SK-N-SH treated with all-trans-retinoic acid at 6 μM for 48 hours (cell line): ENCODE results near the gene DIP2A.

Experiments used
- TOX ChIP-seq: fragments of 250-450 bp; sonication (Bioruptor Pico); IDR thresholded peaks from 2 replicates; pipeline ENCODE4 v1.8.0; 2021; ENCODE audit warnings: mild to moderate bottlenecking, moderate library complexity, borderline replicate concordance
- ZFP3 ChIP-seq: fragments of 250-450 bp; sonication (Bioruptor Pico); IDR thresholded peaks from 2 replicates; pipeline ENCODE4 v1.5.0; 2020; ENCODE audit warnings: mild to moderate bottlenecking, moderate library complexity

DNA sequence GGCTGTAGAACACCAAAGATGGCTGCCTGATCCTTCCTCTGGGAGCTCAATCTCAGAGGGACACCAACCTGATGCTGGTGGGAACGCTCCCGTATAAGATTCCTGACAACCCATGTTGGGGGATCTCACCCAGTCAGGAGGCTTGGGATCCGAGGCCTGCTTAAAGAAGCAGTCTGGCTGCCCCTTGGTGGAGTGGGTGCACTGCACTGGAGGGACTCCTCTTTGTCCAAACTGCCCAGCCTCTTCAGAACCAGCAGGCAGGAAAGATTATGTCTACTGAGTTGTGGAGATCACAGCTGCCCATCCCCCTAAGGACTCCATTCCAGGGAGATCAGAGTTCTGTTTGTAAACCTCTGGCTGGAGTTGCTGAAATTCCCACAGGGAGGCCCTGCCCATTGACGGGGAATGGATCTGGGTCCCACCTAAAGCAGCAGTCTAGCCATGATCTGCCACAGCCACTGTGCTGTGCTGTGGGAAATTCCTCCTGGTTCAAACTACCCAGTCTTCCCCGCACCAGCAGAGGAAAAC, 123.2 kb downstream of the DIP2A start:
- no peak for TF ChIP-seq TOX
- no peak for TF ChIP-seq ZFP3 (CRISPR knock-in tag)
